Camera-type eye (tissue), 1 donor: ENCODE data around the gene SERPINB13. TPM values are rescaled to one million over a fixed set of nuclear protein-coding genes. Genes with fewer than 3 reads are reported as not detected.

Experiments used
- total RNA-seq: library from RNA; depleted of rRNA; stranded (reverse); fragments of >200 nt; gene quantifications from one replicate; pipeline ENCODE4 v1.2.3, GENCODE V29; 2014

SERPINB13 gene, protein sequence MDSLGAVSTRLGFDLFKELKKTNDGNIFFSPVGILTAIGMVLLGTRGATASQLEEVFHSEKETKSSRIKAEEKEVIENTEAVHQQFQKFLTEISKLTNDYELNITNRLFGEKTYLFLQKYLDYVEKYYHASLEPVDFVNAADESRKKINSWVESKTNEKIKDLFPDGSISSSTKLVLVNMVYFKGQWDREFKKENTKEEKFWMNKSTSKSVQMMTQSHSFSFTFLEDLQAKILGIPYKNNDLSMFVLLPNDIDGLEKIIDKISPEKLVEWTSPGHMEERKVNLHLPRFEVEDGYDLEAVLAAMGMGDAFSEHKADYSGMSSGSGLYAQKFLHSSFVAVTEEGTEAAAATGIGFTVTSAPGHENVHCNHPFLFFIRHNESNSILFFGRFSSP
- total RNA-seq, result 0.33 TPM

DNA sequence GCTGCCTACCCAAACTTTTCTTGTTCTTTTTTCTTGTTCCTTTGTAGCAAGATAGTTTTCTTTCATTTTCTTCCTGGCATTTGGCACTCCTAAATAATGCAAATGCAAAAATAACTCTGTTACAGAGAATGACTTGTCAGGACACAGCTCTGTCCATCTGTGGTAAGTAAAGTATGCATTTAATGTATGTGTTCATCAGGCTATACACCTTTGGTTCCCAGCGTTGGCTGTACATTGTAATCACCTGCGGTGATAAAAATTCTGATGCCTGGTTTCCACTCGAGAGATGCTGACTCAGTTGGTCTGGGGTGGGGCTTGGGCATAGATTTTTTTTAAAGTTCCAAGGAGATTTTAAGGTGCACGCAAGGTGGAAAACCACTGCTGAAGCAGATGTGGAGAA, at the start of gene SERPINB13:
Gene SERPINB13 (plus strand): TSS at position 378 of the 400 bp plus-strand sequence. CDS start 1,325 bp downstream, outside the sequence.

DNA sequence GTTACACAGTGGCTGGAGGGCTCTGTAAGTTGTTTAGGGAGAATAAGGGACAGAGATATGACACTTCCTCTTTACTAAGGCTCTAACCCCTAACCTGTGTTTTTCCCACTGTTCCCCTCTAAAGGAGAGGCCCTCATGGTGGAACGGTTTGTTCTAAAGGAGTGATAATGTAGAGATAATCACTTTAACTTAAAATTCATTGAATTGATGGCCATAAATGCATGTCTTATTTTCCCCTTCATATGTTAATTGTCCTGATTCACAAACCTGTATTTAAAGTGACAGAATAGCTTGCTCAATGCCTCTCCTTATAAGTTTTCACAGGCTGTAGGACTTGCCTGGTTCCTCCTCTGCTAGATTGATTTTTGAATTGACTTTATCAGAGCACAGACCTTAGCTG, 45.1 kb upstream of the SERPINB13 start, which contains the start of gene SERPINB12:
Gene SERPINB12 (plus strand): TSS at position 301 of the 400 bp plus-strand sequence. CDS start 13,791 bp downstream, outside the sequence.

DNA sequence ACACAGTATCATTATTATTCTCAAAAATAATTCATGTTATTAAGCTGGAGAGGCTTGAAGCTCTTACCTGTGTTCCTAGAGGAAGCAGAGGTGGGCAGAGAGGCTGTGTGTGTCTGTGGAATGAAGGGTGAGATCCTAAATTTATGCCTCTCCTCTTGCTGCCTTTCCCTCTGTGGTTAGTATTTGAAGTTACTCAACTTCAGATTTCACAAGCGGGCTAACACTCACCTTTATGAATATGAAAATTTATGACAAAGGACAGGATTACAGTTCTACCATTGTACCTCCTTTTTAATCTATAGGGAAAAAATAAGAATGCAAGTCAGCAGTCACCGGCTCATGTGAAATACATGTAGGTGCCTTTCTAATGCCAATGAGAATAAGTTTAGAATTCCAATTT, 57.0 kb downstream of the SERPINB13 start, which contains the start of gene SERPINB4:
Gene SERPINB4 (minus strand): TSS at position 115 of the 400 bp plus-strand sequence. CDS start 679 bp downstream, outside the sequence.

Other genes with a start within 250 kb of the SERPINB13 start
- 37.7 TPM for gene KDSR, start 220.1 kb upstream of the SERPINB13 start, total RNA-seq
- 41.8 TPM for gene VPS4B, start 164.9 kb upstream of the SERPINB13 start, total RNA-seq
- gene SERPINB5, start 110.4 kb upstream of the SERPINB13 start, total RNA-seq, result 6.3 TPM
- gene SERPINB12, start 45.0 kb upstream of the SERPINB13 start, total RNA-seq, result not detected
- not detected for gene SERPINB4, start 56.9 kb downstream of the SERPINB13 start, total RNA-seq
- gene SERPINB3, start 74.5 kb downstream of the SERPINB13 start, total RNA-seq, result not detected
- gene SERPINB11, start 115.6 kb downstream of the SERPINB13 start, total RNA-seq, result 0.93 TPM
- not detected for gene SERPINB7, start 188.1 kb downstream of the SERPINB13 start, total RNA-seq